Lung (tissue), 12 donors: ENCODE measurements around the gene CCDC33. TPM values are rescaled to one million over a fixed set of nuclear protein-coding genes. Genes with fewer than 3 reads are reported as not detected.

Experiments used
- ATAC-seq: fragments of 200-7000 bp; cut with Tn5 transposase; one replicate; pipeline ENCODE4 v1.9.1; 2020; ENCODE audit warnings: moderate number of reproducible peaks; ENCODE audit not compliant: insufficient read depth, low FRiP score
- DNase-seq, 3 donors: peaks; one replicate each; pipeline ENCODE4 v3.0.0-alpha.2; 2013 to 2017
- H3K27ac ChIP-seq, 2 donors: one replicate each; pipeline ENCODE4 v1.5.1; 2013; ENCODE audit warnings: mild to moderate bottlenecking in 2 of 2, moderate library complexity in 2 of 2, control low read depth in 1 of 2, inconsistent platforms in 1 of 2, low read depth in 1 of 2, low read length in 1 of 2
- H3K27me3 ChIP-seq, 3 donors: one replicate each; pipeline ENCODE4 v1.5.1; 2013; ENCODE audit warnings: low read length in 2 of 3; ENCODE audit not compliant: control insufficient read depth in 3 of 3, insufficient read depth in 3 of 3
- H3K36me3 ChIP-seq, 4 donors: one replicate each; pipeline ENCODE4 v1.5.1; 2013; ENCODE audit warnings: low read length in 4 of 4, mild to moderate bottlenecking in 1 of 4, moderate library complexity in 1 of 4; ENCODE audit not compliant: control insufficient read depth in 4 of 4, insufficient read depth in 4 of 4
- H3K4me1 ChIP-seq, 5 donors: one replicate each; pipeline ENCODE4 v1.5.1; 2013; ENCODE audit warnings: low read length in 5 of 5, mild to moderate bottlenecking in 2 of 5, moderate library complexity in 1 of 5; ENCODE audit not compliant: control insufficient read depth in 5 of 5, insufficient read depth in 5 of 5
- H3K4me3 ChIP-seq: one replicate; pipeline ENCODE4 v1.5.1; 2013; ENCODE audit warnings: mild to moderate bottlenecking, control low read depth, moderate library complexity
- H3K9ac ChIP-seq, 2 donors: one replicate each; pipeline ENCODE4 v1.5.1; 2013; ENCODE audit warnings: low read length in 2 of 2, control low read depth in 1 of 2; ENCODE audit not compliant: insufficient read depth in 1 of 2
- H3K9me3 ChIP-seq, 4 donors: one replicate each; pipeline ENCODE4 v1.5.1; 2013; ENCODE audit warnings: low read length in 3 of 4, mild to moderate bottlenecking in 1 of 4, moderate library complexity in 1 of 4; ENCODE audit not compliant: control insufficient read depth in 4 of 4, insufficient read depth in 3 of 4
- CTCF ChIP-seq: IDR thresholded peaks from 2 replicates; pipeline ENCODE4 v1.5.1; 2012; ENCODE audit warnings: mild to moderate bottlenecking; ENCODE audit errors: control extremely low read depth, extremely low read depth
- WGBS, 2 donors: extraction: QIAGEN DNeasy Blood & Tissue Kit; methylation state at CpG; one replicate each; pipeline ENCODE4 v1.1.7; 2013; 5-methylcytosine and 5-hydroxymethylcytosine counted together
- polyA plus RNA-seq, 2 donors: library from polyadenylated mRNA; stranded (reverse); fragments of 200-250 nt; gene quantifications; one replicate each; pipeline ENCODE4 v1.2.1, GENCODE V29; 2013
- total RNA-seq, 2 donors: library from RNA; depleted of rRNA in 1 of 2; stranded (reverse); fragments of >200 nt in 1 of 2; gene quantifications; one replicate each; pipeline ENCODE4 v1.2.1, GENCODE V29; 2014 to 2021
- donor health status: control.
- donor health status: control.
- donor health status: Bipolar disorder and iron deficiency.
- donor health status: healthy.
- donor health status: DM: yes; HTN: yes; CAD: no.

CCDC33 gene
- total and polyA plus RNA-seq, 4 donors: 4.3 to 14.1 (median 9.1) TPM

GRCh38 chr15:74210729-74211128, 25.4 kb upstream of the CCDC33 start:
- TF ChIP-seq CTCF: no peak
- peaks cover 0 to 52% (median 5%) of the 10 kb centered on the region in 5 donors for H3K4me1 ChIP-seq
- no peak overlapping the region for H3K9ac ChIP-seq
- H3K27me3 ChIP-seq: no peaks in the 10 kb centered on the region
- H3K27ac ChIP-seq: no peak overlapping the region
- DNase-seq (no peak), ATAC-seq (no peak)
- H3K36me3 ChIP-seq: no peaks in the 10 kb centered on the region
- H3K4me3 ChIP-seq: no peak overlapping the region
- H3K9me3 ChIP-seq: no peaks in the 10 kb centered on the region

- no peak for TF ChIP-seq CTCF
- no peak for DNase-seq
- H3K9ac ChIP-seq: no peak overlapping the region
- H3K9me3 ChIP-seq: no peaks in the 10 kb centered on the region
- peaks cover 0 to 51% (median 5%) of the 10 kb centered on the region in 5 donors for H3K4me1 ChIP-seq
- H3K27me3 ChIP-seq: no peaks in the 10 kb centered on the region
- no peaks in the 10 kb centered on the region for H3K36me3 ChIP-seq
- no peak overlapping the region for H3K27ac ChIP-seq
- WGBS, 2 donors: 96 to 100% methylated on average over 1 of the region's 1 CpG
- no peak overlapping the region for H3K4me3 ChIP-seq
- ATAC-seq: no peak
Observed at GRCh38 chr15:74211656-74212055, 24.5 kb upstream of the CCDC33 start.

GRCh38 chr15:74212494-74212893, 23.6 kb upstream of the CCDC33 start:
- no peaks in the 10 kb centered on the region for H3K36me3 ChIP-seq
- H3K27me3 ChIP-seq: no peaks in the 10 kb centered on the region
- no peak for DNase-seq
- H3K9ac ChIP-seq: no peak overlapping the region
- no peak overlapping the region for H3K4me3 ChIP-seq
- 91 to 92% methylated on average over 9 of the region's 9 CpGs for WGBS, 2 donors
- H3K27ac ChIP-seq: no peak overlapping the region
- no peaks in the 10 kb centered on the region for H3K9me3 ChIP-seq
- no peak for ATAC-seq
- TF ChIP-seq CTCF: no peak
- peaks cover 0 to 43% (median 5%) of the 10 kb centered on the region in 5 donors for H3K4me1 ChIP-seq

- no peak overlapping the region for H3K27ac ChIP-seq
- DNase-seq (peak in 2 of 3 donors; percentile 41 to 75), ATAC-seq (no peak)
- H3K36me3 ChIP-seq: no peaks in the 10 kb centered on the region
- no peaks in the 10 kb centered on the region for H3K9me3 ChIP-seq
- TF ChIP-seq CTCF: no peak
- H3K4me1 ChIP-seq: peaks cover 0 to 37% (median 5%) of the 10 kb centered on the region in 5 donors
- H3K9ac ChIP-seq: no peak overlapping the region
- no peaks in the 10 kb centered on the region for H3K27me3 ChIP-seq
- WGBS, 2 donors: 52 to 58% methylated on average over 7 of the region's 7 CpGs
- no peak overlapping the region for H3K4me3 ChIP-seq
Observed at GRCh38 chr15:74213858-74214284, 22.3 kb upstream of the CCDC33 start.
